ENCODE measurements around the gene B3GNT2.
"Not testable (repeated sequence)": the region's sequence is repeated elsewhere in the genome, so short reads cannot be mapped to it uniquely, and the experiment has no call there.

Gene B3GNT2

GRCh38 chr2:62194558-62195420, 1.1 kb upstream of the B3GNT2 start:
- Mint-ChIP-seq H3K4me1 (peaks cover 35% of the 10 kb centered on the region), H3K4me3 (peak overlapping the region; percentile 88), H3K36me3 (no peaks in the 10 kb centered on the region), H3K27me3 (no peaks in the 10 kb centered on the region), H3K9me3 (no peaks in the 10 kb centered on the region), H3K27ac (peak overlapping the region; percentile 25)
- ATAC-seq (ENCODE audit: low read depth) (no peak), DNase-seq (ENCODE audit: low spot score in 2 of 2) (no peak)

GRCh38 chr2:62196278-62196901, 475 bp downstream of the B3GNT2 start:
- H3K36me3 Mint-ChIP-seq: no peaks in the 10 kb centered on the region
- H3K4me3 Mint-ChIP-seq: peak overlapping the region; percentile 88
- ATAC-seq (ENCODE audit: low read depth) (peak; percentile 35), DNase-seq (ENCODE audit: low spot score in 2 of 2) (peak in 1 of 2 donors; percentile 54)
- peaks cover 39% of the 10 kb centered on the region for H3K4me1 Mint-ChIP-seq
- peak overlapping the region; percentile 84 for H3K27ac Mint-ChIP-seq
- H3K27me3 Mint-ChIP-seq: no peaks in the 10 kb centered on the region
- no peaks in the 10 kb centered on the region for H3K9me3 Mint-ChIP-seq

GRCh38 chr2:62197011-62197924, 1.4 kb downstream of the B3GNT2 start:
- ATAC-seq (ENCODE audit: low read depth): peak; percentile 34
- Mint-ChIP-seq H3K27me3 (no peaks in the 10 kb centered on the region), H3K27ac (peak overlapping the region; percentile 90), H3K9me3 (no peaks in the 10 kb centered on the region), H3K4me1 (peaks cover 43% of the 10 kb centered on the region), H3K36me3 (peaks cover under 1% of the 10 kb centered on the region), H3K4me3 (peak overlapping the region; percentile 89)
- DNase-seq (ENCODE audit: low spot score in 2 of 2): peak; percentile 20 to 27

DNA sequence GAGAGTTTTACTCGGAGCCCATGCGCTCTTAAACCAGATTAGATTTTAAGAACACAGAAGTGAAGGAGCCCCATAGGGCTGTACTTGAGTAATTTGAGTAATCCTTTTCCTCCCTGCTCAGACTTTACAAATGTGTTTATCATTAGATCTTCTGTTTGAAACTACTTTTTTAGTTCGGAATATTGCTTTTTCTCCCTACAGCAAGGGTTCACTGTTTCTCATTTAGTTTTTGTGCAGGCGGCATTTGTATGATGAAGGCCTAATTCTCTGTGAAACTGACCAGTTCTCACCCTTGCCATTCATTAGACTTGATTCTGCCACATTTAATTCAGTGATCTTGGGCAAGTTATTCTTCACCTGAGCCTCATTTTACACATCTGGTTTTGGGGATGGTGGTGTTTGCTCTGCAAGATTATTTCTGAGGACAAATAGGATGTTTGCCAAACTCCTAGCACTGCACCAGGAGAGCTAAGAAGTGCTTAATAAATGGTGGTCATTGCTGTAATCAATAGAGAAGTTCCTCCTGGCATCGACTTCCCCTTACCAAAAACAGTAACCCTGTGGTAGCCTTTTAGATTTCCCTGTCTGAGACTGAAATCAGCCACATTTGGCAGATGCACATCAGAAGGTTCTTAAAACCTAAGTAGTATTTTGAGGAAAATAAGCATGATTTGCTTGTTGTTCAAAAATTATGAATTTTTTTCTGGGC, 2.2 kb downstream of the B3GNT2 start:
- Mint-ChIP-seq H3K27me3 (no peaks in the 10 kb centered on the region), H3K9me3 (no peaks in the 10 kb centered on the region), H3K27ac (peak overlapping the region; percentile 90), H3K4me1 (peaks cover 47% of the 10 kb centered on the region), H3K36me3 (peaks cover 2% of the 10 kb centered on the region), H3K4me3 (peak overlapping the region; percentile 89)
- ATAC-seq (ENCODE audit: low read depth) (no peak), DNase-seq (ENCODE audit: low spot score in 2 of 2) (no peak)

- not testable (repeated sequence) for ATAC-seq (ENCODE audit: low read depth)
These were observed 2.9 kb downstream of the B3GNT2 start for GRCh38 chr2:62198854-62199253.

GRCh38 chr2:62199392-62200125, 3.6 kb downstream of the B3GNT2 start:
- Mint-ChIP-seq H3K27ac (peak overlapping the region; percentile 78), H3K9me3 (no peaks in the 10 kb centered on the region)
- no peak for ATAC-seq (ENCODE audit: low read depth)

More at GRCh38 chr2:62198854-62199253, 2.9 kb downstream of the B3GNT2 start:
- peaks cover 54% of the 10 kb centered on the region for H3K4me1 Mint-ChIP-seq
- H3K9me3 Mint-ChIP-seq; H3K36me3 Mint-ChIP-seq; H3K27me3 Mint-ChIP-seq; H3K4me3 Mint-ChIP-seq; DNase-seq (ENCODE audit: low spot score in 2 of 2): not testable (repeated sequence)
- H3K27ac Mint-ChIP-seq: peak overlapping the region; percentile 78

GRCh38 chr2:62200291-62200841, 4.5 kb downstream of the B3GNT2 start:
- peaks cover 5% of the 10 kb centered on the region for H3K36me3 Mint-ChIP-seq
- peak overlapping the region; percentile 78 for H3K27ac Mint-ChIP-seq
- ATAC-seq (ENCODE audit: low read depth): no peak
- DNase-seq (ENCODE audit: low spot score in 2 of 2): no peak
- H3K4me3 Mint-ChIP-seq: peak overlapping the region; percentile 43
- peaks cover 53% of the 10 kb centered on the region for H3K4me1 Mint-ChIP-seq
- H3K9me3 Mint-ChIP-seq: no peaks in the 10 kb centered on the region
- no peaks in the 10 kb centered on the region for H3K27me3 Mint-ChIP-seq

More at GRCh38 chr2:62199392-62200125, 3.6 kb downstream of the B3GNT2 start:
- DNase-seq (ENCODE audit: low spot score in 2 of 2): no peak
- H3K36me3 Mint-ChIP-seq: peaks cover 2% of the 10 kb centered on the region
- peaks cover 52% of the 10 kb centered on the region for H3K4me1 Mint-ChIP-seq
- H3K4me3 Mint-ChIP-seq: peak overlapping the region; percentile 25
- H3K27me3 Mint-ChIP-seq: no peaks in the 10 kb centered on the region

GRCh38 chr2:62200868-62201267, 5.0 kb downstream of the B3GNT2 start:
- Mint-ChIP-seq H3K4me3 (peak overlapping the region; percentile 43), H3K27me3 (no peaks in the 10 kb centered on the region), H3K36me3 (peaks cover 5% of the 10 kb centered on the region), H3K27ac (peak overlapping the region; percentile 78), H3K4me1 (peaks cover 55% of the 10 kb centered on the region), H3K9me3 (no peaks in the 10 kb centered on the region)
- DNase-seq (ENCODE audit: low spot score in 2 of 2): no peak
- ATAC-seq (ENCODE audit: low read depth): no peak

GRCh38 chr2:62201307-62201706, 5.4 kb downstream of the B3GNT2 start:
- Mint-ChIP-seq H3K4me1 (peaks cover 56% of the 10 kb centered on the region), H3K9me3 (no peaks in the 10 kb centered on the region), H3K27ac (no peak overlapping the region), H3K27me3 (no peaks in the 10 kb centered on the region), H3K4me3 (no peak overlapping the region), H3K36me3 (peaks cover 5% of the 10 kb centered on the region)
- ATAC-seq (ENCODE audit: low read depth): no peak
- no peak for DNase-seq (ENCODE audit: low spot score in 2 of 2)

- H3K9me3 Mint-ChIP-seq: no peaks in the 10 kb centered on the region
- no peaks in the 10 kb centered on the region for H3K27me3 Mint-ChIP-seq
- H3K4me3 Mint-ChIP-seq: peak overlapping the region; percentile 16
- peak overlapping the region; percentile 12 for H3K27ac Mint-ChIP-seq
- no peak for DNase-seq (ENCODE audit: low spot score in 2 of 2)
- no peak for ATAC-seq (ENCODE audit: low read depth)
- peaks cover 7% of the 10 kb centered on the region for H3K36me3 Mint-ChIP-seq
- peaks cover 60% of the 10 kb centered on the region for H3K4me1 Mint-ChIP-seq
These were observed 6.3 kb downstream of the B3GNT2 start for GRCh38 chr2:62202019-62202722.

GRCh38 chr2:62202729-62203128, 6.8 kb downstream of the B3GNT2 start:
- DNase-seq (ENCODE audit: low spot score in 2 of 2): no peak
- no peaks in the 10 kb centered on the region for H3K9me3 Mint-ChIP-seq
- H3K36me3 Mint-ChIP-seq: peaks cover 7% of the 10 kb centered on the region
- no peak overlapping the region for H3K4me3 Mint-ChIP-seq
- no peaks in the 10 kb centered on the region for H3K27me3 Mint-ChIP-seq
- H3K27ac Mint-ChIP-seq: peak overlapping the region; percentile 39
- ATAC-seq (ENCODE audit: low read depth): no peak
- H3K4me1 Mint-ChIP-seq: peaks cover 57% of the 10 kb centered on the region

DNA sequence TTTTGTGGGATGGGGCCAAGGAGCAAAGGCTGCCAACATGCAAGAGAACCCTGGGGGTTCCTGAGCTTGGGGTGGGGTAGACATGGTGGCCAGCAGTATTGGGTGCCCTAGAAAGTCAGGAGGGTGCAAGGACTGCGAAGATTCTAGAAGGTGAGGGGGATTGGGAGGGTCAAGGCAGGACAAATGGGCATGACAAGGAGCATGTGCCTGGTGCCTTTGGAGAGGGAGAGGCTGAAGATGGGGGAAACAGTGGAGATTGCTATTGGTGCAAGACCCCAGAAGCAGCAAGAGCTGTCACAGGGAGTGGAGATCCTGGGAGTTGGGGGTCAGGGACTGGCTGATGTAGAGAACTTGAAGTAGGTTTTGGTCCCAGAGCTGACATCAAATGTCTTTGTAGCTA, 7.5 kb downstream of the B3GNT2 start:
- DNase-seq (ENCODE audit: low spot score in 2 of 2): no peak
- Mint-ChIP-seq H3K4me1 (peaks cover 54% of the 10 kb centered on the region), H3K36me3 (peaks cover 7% of the 10 kb centered on the region), H3K27me3 (no peaks in the 10 kb centered on the region), H3K4me3 (no peak overlapping the region), H3K9me3 (no peaks in the 10 kb centered on the region), H3K27ac (no peak overlapping the region)
- ATAC-seq (ENCODE audit: low read depth): no peak
